DMS53 treated with DMSO at 0.1 percent for 48 hours (cell line): Measurements from ENCODE around the gene BSND.

Experiments used
- DNase-seq: peaks from one replicate; lab custom pipeline; 2025; ENCODE audit not compliant: unreplicated experiment; lab: John Stamatoyannopoulos, UW

The BSND gene

GRCh38 chr1:55045430-55045829, 46.7 kb downstream of the BSND start:
- no peak for DNase-seq

- DNase-seq: no peak
Measured at GRCh38 chr1:55046871-55047270, 48.1 kb downstream of the BSND start.

GRCh38 chr1:55047611-55048010, 48.9 kb downstream of the BSND start:
- DNase-seq: no peak

- no peak for DNase-seq
Measured at GRCh38 chr1:55048453-55049270, 49.9 kb downstream of the BSND start.

GRCh38 chr1:55049271-55049913, 50.7 kb downstream of the BSND start:
- no peak for DNase-seq

GRCh38 chr1:55049914-55050278, 51.2 kb downstream of the BSND start:
- DNase-seq: no peak

GRCh38 chr1:55050283-55050682, 51.5 kb downstream of the BSND start:
- no peak for DNase-seq

GRCh38 chr1:55051169-55051568, 52.4 kb downstream of the BSND start:
- no peak for DNase-seq

GRCh38 chr1:55051621-55052020, 52.9 kb downstream of the BSND start:
- no peak for DNase-seq

- no peak for DNase-seq
Measured at GRCh38 chr1:55052221-55053142, 53.7 kb downstream of the BSND start.

GRCh38 chr1:55053265-55053954, 54.7 kb downstream of the BSND start:
- no peak for DNase-seq

- no peak for DNase-seq
Measured at GRCh38 chr1:55054396-55054795, 55.7 kb downstream of the BSND start.

- no peak for DNase-seq
Measured at GRCh38 chr1:55055084-55055882, 56.5 kb downstream of the BSND start.

GRCh38 chr1:55055951-55056631, 57.4 kb downstream of the BSND start:
- no peak for DNase-seq

- no peak for DNase-seq
Measured at GRCh38 chr1:55056632-55056992, 57.9 kb downstream of the BSND start.

GRCh38 chr1:55057270-55057955, 58.7 kb downstream of the BSND start:
- no peak for DNase-seq

- DNase-seq: no peak
Measured at GRCh38 chr1:55057956-55058298, 59.2 kb downstream of the BSND start.

- DNase-seq: no peak
Measured at GRCh38 chr1:55059302-55060132, 60.8 kb downstream of the BSND start.
